ENCODE data around the gene RGS6.

GRCh38 chr14:72045885-72046284 is 113.7 kb downstream of the RGS6 start:
- TF ChIP-seq, protein P1, sequence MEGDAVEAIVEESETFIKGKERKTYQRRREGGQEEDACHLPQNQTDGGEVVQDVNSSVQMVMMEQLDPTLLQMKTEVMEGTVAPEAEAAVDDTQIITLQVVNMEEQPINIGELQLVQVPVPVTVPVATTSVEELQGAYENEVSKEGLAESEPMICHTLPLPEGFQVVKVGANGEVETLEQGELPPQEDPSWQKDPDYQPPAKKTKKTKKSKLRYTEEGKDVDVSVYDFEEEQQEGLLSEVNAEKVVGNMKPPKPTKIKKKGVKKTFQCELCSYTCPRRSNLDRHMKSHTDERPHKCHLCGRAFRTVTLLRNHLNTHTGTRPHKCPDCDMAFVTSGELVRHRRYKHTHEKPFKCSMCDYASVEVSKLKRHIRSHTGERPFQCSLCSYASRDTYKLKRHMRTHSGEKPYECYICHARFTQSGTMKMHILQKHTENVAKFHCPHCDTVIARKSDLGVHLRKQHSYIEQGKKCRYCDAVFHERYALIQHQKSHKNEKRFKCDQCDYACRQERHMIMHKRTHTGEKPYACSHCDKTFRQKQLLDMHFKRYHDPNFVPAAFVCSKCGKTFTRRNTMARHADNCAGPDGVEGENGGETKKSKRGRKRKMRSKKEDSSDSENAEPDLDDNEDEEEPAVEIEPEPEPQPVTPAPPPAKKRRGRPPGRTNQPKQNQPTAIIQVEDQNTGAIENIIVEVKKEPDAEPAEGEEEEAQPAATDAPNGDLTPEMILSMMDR (IDR thresholded peaks at IDR 0.05), result no peak
- no peak for TF ChIP-seq POLR2A (IDR thresholded peaks at IDR 0.05)
